Kidney (tissue), 14 donors: ENCODE data around the gene HOGA1. TPM values are rescaled to one million over a fixed set of nuclear protein-coding genes. Genes with fewer than 3 reads are reported as not detected.

ENCODE experiments used
- DNase-seq, 5 donors: peaks; one replicate each; pipeline ENCODE4 v3.0.0-alpha.2; 2013 to 2020
- FAIRE-seq: peaks from 2 replicates; lab custom pipeline; 2012; peaks lifted over from hg19 to GRCh38; lab: Jason Lieb, UNC
- H3K27ac ChIP-seq, 2 donors: one replicate each; pipeline ENCODE4 v1.7.0; 2013; ENCODE audit warnings: low read depth in 2 of 2, low read length in 2 of 2, inconsistent platforms in 1 of 2
- H3K27me3 ChIP-seq: one replicate; pipeline ENCODE4 v1.7.1; 2013; ENCODE audit warnings: low read length, inconsistent platforms; ENCODE audit not compliant: control insufficient read depth, insufficient read depth
- H3K36me3 ChIP-seq, 3 donors: one replicate each; pipeline versions ENCODE4 v1.7.0 to v1.7.1; 2013; ENCODE audit warnings: low read length in 3 of 3, control low read depth in 1 of 3, inconsistent platforms in 1 of 3; ENCODE audit not compliant: insufficient read depth in 3 of 3, control insufficient read depth in 2 of 3
- H3K4me1 ChIP-seq, 3 donors: one replicate each; pipeline versions ENCODE4 v1.7.0 to v1.7.1; 2013; ENCODE audit warnings: low read length in 3 of 3, inconsistent platforms in 1 of 3, low read depth in 1 of 3; ENCODE audit not compliant: control insufficient read depth in 2 of 3, insufficient read depth in 2 of 3
- H3K4me3 ChIP-seq, 3 donors: one replicate each; pipeline versions ENCODE4 v1.7.0 to v1.8.1; 2013; ENCODE audit warnings: low read length in 3 of 3, control low read depth in 1 of 3, inconsistent platforms in 1 of 3
- H3K9ac ChIP-seq, 3 donors: one replicate each; pipeline versions ENCODE4 v1.7.0 to v1.7.1; 2013; ENCODE audit warnings: low read length in 3 of 3, control low read depth in 1 of 3, inconsistent platforms in 1 of 3
- H3K9me3 ChIP-seq, 3 donors: one replicate each; pipeline versions ENCODE4 v1.7.0 to v1.7.1; 2013; ENCODE audit warnings: low read length in 3 of 3, control low read depth in 1 of 3, inconsistent platforms in 1 of 3; ENCODE audit not compliant: control insufficient read depth in 2 of 3, insufficient read depth in 1 of 3
- CTCF ChIP-seq: IDR thresholded peaks from 3 replicates; pipeline ENCODE4 v1.5.1; 2012; ENCODE audit warnings: mild to moderate bottlenecking, moderate library complexity, borderline replicate concordance; ENCODE audit not compliant: insufficient read depth; ENCODE audit errors: extremely low read depth
- intact Hi-C: fragments of 100-400 bp; cut with DNase I; formaldehyde crosslinking; loops from one replicate; pipeline ENCODE4 v1.11.1; 2022
- polyA plus RNA-seq: library from polyadenylated mRNA; stranded (reverse); fragments of 350-450 nt; fragmentation: Illumina TruSeq; extraction: RNeasy Lipid Tissue Mini Kit (QIAGEN cat#74804); gene quantifications from one replicate; pipeline ENCODE4 v1.2.3, GENCODE V29; 2014; ENCODE audit warnings: low read depth, low replicate concordance; ENCODE audit not compliant: insufficient read depth
- total RNA-seq: library from RNA; stranded (reverse); fragmentation: NEBNext Ultra II Directional; extraction: Animal tissue kit (Norgen Biotek cat#: 25700); gene quantifications from one replicate; pipeline ENCODE4 v1.2.1, GENCODE V29; 2021
- donor health status: control.
- donor health status: control.
- donor health status: control.
- donor health status: control.
- donor health status: control.
- donor health status: DM: yes; HTN: yes; CAD: no.
- donor health status: Normal renal cell carcinoma (clear cell type).

HOGA1 gene
- total and polyA plus RNA-seq, 2 donors from 2014 or later, result 28.8 to 100 TPM

GRCh38 chr10:97582169-97582568 lies 2.0 kb upstream of the HOGA1 start:
- no peaks in the 10 kb centered on the region for H3K27me3 ChIP-seq
- H3K27ac ChIP-seq, result no peak overlapping the region
- no peak overlapping the region for H3K4me3 ChIP-seq
- TF ChIP-seq CTCF, result no peak
- no peak overlapping the region for H3K9ac ChIP-seq
- H3K4me1 ChIP-seq, result peaks cover 0 to 28% (median 15%) of the 10 kb centered on the region in 3 donors
- H3K36me3 ChIP-seq, result no peaks in the 10 kb centered on the region
- intact Hi-C loops, result no loop called here
- DNase-seq, result peak in 1 of 5 donors; percentile 22
- no peaks in the 10 kb centered on the region for H3K9me3 ChIP-seq
- FAIRE-seq, result no peak

DNA sequence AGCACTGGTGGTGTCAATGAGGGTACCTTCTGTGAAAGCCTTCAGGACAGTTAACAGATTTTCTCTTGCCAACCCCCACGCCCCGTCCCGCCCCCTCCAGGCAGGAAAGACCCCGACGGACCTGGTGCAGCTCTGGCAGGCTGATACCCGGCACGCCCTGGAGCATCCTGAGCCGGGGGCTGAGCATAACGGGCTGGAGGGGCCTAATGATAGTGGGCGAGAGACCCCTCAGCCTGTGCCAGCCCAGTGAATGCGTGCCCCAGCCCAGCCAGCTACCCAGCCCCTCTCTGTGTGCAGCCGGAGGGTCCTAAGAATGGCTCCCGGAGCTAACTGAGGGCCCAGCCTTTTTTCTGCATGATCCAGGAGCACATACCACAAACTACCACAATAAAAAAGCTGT lies 713 bp upstream of the HOGA1 start:
- Histone ChIP-seq H3K36me3 (no peaks in the 10 kb centered on the region), H3K27ac (peak overlapping the region; percentile 94 to 95), H3K9ac (peak overlapping the region in 1 of 3 donors; percentile 86), H3K27me3 (no peaks in the 10 kb centered on the region), H3K4me1 (peaks cover 0 to 29% (median 15%) of the 10 kb centered on the region in 3 donors), H3K9me3 (no peaks in the 10 kb centered on the region), H3K4me3 (no peak overlapping the region)
- no peak for FAIRE-seq
- intact Hi-C loops, result no loop called here
- DNase-seq, result no peak
- no peak for TF ChIP-seq CTCF

DNA sequence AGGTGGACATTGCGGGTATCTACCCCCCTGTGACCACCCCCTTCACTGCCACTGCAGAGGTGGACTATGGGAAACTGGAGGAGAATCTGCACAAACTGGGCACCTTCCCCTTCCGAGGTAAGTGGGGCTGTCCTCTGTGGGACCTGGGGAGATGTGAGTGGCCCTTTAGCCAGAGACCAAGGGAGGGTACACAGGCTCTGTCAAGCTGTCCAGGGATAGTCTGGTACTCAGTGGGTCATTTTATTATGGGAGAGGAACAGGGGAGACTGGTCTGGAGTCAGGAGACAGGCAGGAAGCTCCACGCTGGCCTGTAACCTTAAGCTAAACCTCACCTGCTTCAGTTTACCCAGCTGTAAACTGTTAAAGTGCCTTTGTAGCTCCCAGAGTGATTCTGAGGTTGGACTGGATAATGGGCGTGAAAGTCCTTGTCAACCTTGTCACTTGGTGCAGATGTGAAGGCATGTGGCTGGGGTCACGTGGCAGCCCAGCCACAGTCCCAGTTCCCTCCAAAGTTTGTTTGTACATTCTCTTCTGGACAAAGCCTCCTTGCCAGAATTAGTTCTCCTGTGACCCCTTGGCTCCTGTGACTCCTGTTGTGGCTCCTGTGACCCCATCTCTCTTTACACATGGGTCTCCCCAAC lies 729 bp downstream of the HOGA1 start:
- FAIRE-seq, result no peak
- H3K9ac ChIP-seq, result peak overlapping the region in 1 of 3 donors; percentile 86
- intact Hi-C loops, result no loop called here

More for the DNA sequence above, 729 bp downstream of the HOGA1 start:
- H3K27me3 ChIP-seq, result no peaks in the 10 kb centered on the region
- peaks cover 0 to 32% (median 17%) of the 10 kb centered on the region in 3 donors for H3K4me1 ChIP-seq
- H3K4me3 ChIP-seq, result peak overlapping the region in 2 of 3 donors; percentile 40 to 76
- H3K36me3 ChIP-seq, result no peaks in the 10 kb centered on the region
- DNase-seq, result no peak
- no peak for TF ChIP-seq CTCF
- H3K27ac ChIP-seq, result peak overlapping the region; percentile 94 to 95
- H3K9me3 ChIP-seq, result no peaks in the 10 kb centered on the region
